Testis (tissue), 2 donors: ENCODE results near the gene OPA3.

Experiments used
- POLR2A ChIP-seq: fragments of 450-650 bp; IDR thresholded peaks from one replicate; pipeline ENCODE4 v1.6.1; 2017; ENCODE audit warnings: antibody characterized with exemption, mild to moderate bottlenecking, moderate library complexity
- TF ChIP-seq, protein P1 (sequence below), 3 experiments: fragments of 450-650 bp in 2 of 3; fragments of 200-600 bp in 1 of 3; sonication (generic) in 1 of 3; IDR thresholded peaks; one replicate each; pipeline ENCODE4 v1.5.1; 2016 to 2019; ENCODE audit warnings: antibody characterized with exemption in 3 of 3, mild to moderate bottlenecking in 2 of 3, moderate library complexity in 1 of 3

- TF ChIP-seq, protein P1, sequence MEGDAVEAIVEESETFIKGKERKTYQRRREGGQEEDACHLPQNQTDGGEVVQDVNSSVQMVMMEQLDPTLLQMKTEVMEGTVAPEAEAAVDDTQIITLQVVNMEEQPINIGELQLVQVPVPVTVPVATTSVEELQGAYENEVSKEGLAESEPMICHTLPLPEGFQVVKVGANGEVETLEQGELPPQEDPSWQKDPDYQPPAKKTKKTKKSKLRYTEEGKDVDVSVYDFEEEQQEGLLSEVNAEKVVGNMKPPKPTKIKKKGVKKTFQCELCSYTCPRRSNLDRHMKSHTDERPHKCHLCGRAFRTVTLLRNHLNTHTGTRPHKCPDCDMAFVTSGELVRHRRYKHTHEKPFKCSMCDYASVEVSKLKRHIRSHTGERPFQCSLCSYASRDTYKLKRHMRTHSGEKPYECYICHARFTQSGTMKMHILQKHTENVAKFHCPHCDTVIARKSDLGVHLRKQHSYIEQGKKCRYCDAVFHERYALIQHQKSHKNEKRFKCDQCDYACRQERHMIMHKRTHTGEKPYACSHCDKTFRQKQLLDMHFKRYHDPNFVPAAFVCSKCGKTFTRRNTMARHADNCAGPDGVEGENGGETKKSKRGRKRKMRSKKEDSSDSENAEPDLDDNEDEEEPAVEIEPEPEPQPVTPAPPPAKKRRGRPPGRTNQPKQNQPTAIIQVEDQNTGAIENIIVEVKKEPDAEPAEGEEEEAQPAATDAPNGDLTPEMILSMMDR (IDR thresholded peaks at IDR 0.05), result no peak
- TF ChIP-seq POLR2A, result no peak
Observed at GRCh38 chr19:45539459-45539858, 45.1 kb downstream of the OPA3 start.
